COR-L47 (cell line): ENCODE results near the gene CCDC149.
A peak's percentile ranks its signal among the peaks of the same experiment; 100 is the strongest.

Experiments used
- DNase-seq: peaks from one replicate; lab custom pipeline; 2025; lab: John Stamatoyannopoulos, UW

Gene CCDC149

DNA sequence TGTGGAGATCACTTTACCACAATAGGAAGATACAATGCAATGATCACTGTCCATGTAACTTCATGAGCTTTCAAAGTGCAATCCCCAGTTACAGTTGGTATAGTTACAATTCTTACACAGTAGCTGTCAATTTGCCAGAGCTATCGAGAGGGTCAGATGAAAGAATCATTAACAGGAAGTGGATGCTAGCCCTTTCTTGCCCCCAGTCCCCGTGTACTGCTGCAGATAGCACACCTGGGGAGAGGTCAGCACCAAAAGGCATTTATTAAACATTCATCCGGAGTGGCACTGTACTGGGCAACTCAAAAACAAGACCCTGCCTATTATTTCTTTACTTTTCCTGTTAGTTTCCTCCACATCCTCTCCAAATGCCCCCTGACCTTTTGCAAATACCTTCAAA lies 69.7 kb downstream of the CCDC149 start:
- DNase-seq, result no peak

DNA sequence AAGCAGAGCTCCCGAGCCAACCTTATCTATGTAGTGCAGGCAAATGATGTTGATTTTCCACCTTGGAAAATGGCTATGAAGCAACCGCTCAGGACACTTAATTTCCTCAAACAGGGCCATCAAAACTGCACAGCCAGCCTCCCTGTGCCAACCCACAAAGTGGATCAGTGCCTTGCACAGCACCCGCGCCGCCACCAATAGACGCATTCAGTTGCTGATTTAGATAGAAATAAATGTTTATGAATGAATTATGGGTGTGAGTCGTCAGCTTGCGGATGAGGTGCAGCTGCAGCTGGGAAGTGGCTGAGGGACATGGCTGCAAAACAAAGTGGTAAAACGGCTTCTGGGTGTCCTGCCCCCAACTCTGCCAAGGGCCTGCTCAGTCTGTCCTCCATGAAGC lies 70.5 kb downstream of the CCDC149 start:
- no peak for DNase-seq

DNA sequence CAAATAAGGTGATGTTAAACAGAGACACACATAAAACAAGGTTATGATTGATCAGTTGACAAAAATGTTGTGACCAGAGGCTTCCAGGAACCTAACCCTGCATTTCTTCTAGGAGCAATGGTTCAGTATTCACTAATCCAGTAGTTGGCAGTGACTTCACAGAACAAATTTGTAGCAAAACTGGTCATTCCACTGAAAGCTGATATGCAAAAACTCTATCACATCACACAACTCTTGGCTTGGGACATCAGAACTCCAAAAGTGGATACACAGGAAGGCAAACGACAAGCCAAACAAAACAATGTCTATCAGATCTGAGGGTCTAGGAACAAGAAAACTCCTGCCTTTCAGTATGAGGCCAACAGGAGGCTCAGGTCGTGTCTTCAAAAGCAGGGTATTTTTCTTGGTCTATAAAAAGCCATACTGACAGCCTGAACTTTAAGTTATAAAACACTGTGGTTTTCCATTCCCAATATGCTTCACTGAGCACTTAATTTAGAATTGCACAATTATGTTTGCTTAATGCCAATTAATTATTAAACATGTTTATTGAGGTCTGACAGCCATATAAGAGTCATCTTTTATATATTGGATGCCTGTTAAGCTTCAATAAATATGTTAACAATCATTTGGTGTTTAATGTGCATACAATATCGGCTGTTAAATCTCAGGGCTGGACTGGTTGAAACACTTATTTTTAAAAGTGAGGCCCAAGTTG lies 71.9 kb downstream of the CCDC149 start:
- DNase-seq, result no peak

DNA sequence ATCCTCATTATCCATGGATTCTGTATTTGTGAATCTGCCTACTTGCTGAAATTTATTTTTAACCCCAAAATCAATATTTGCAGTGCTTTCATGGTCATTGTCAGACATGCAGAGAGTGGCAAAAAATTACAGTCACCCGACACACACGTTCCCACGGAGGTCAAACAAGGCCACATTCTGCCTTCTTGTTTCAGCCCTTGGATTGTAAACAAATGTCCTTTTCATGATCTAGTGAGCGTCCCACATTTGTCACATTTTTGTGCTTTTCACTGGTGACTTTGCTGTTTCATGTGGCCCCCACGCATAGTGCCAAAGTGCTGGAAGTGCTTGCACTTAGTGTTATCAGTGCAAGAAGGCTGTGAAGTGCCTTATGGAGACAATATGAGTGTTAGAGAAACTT lies 72.5 kb downstream of the CCDC149 start:
- no peak for DNase-seq

DNA sequence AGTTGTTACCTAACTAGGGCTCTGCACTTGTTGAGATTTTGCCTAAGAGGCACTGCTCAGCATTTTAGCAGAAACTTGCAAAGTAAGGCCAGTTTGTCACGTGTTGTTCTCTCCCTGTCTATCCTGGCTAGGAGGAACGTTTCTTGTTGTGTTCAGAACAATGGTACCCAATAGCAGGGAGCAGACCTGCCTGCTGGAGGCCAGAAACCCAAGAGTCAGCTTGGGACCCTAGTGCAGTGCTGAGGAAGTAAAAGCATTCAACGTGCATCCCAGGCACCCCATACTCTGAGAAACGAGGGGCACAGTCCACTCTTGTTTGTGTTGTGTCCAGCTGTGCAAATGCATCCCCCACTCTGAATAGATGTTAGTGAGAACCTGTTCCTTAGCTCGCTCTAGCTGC lies 75.1 kb downstream of the CCDC149 start:
- DNase-seq, result no peak

DNA sequence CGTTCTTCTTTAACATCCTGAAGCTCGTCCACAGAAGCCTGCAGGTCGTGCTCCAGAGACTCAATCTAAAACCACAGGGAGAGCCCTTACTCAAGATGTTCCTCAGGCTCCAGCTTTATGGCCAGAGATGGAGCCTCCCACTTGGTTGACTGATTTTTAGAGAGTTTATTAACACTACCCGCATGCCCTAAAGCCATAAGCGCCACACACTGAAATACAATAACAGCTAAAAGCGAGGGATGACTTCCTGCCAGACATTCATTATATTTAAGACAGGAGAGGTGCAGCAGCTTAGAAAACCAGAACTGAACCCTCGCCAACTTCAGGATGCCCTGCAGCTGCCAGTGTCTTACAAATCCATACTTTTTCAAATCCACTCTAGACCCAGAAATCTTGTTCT lies 75.5 kb downstream of the CCDC149 start:
- DNase-seq, result no peak

DNA sequence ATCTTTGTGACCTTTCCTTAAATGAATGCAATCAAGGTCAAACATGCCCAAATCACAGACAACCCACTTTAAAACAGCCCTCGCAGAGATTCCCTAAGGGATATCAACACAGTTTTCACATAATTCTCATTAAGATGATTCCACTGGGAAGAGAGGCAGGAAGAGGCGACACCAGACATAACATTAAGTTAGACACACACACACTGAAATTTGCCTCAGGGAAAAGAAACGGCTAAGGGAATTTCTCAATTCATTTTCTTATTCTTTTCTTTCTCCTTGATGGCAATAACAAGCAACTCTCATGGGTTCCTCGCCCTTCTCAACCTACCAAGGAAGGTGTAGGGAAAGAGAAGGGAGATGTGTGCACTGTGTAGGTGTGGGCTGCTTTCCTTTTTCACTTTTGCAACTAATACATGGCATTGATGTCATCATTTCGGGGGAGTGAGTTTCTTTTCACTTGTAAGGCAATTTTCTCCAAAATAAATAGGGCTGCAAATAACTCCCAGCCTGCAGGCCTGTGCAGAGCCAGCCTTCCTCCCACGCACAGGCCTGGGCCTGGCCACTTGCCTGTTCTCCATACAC lies 76.1 kb downstream of the CCDC149 start:
- no peak for DNase-seq

DNA sequence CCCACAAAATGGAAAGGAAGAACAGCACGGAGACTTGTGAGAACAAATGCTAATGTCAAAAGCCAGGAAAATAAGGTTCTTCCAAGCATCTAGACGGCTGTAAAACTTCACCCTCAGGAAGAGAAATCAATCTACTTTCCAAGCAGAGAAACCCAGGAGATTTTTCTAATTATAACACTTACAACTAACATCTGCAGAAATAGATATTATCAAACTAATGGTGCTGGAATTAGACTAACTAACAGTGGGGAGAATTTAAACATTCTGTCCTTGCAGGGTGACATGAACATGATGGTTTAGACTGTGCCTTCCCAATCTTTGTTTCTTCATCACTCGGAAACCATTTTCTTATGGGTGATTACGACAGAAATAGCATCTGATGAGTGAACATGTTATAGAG lies 77.1 kb downstream of the CCDC149 start:
- DNase-seq, result no peak

DNA sequence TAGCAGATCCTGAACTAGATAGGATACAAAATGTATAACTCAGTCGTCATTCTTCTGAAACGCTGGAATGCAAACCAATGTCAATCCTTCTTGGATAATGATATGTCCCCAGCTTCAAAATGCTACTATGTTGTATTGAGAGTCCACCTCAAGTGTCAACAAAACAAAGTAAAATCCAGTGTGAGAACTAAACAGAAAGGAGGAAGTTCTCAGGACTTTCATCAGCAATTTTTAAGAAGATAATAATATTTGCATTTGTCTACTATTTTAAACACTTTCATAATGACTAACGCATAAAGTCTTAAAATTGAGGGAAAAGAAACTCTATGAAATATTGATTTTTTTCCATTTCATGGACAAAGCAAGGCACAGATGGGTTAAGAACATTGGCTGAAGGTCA lies 81.2 kb downstream of the CCDC149 start:
- DNase-seq, result no peak

DNA sequence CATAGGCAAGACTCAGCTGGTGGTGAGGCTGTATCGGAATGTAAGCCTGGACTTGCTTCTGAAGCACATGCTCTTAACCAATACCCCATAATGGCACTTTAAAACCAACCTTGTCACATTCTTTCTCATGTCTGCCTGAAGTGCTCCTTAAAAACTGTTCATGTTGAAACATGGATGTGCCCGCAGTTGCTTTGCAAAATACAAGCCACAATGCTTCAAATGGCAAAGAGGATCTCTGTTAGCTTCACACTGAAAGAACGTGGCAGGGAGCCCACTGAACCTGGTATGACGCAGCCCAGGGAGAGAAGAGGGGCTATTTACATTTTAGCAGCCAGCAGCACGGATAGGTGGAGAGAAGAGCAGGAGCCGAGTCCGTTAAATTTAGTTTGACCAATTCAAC lies 88.1 kb downstream of the CCDC149 start:
- no peak for DNase-seq

DNA sequence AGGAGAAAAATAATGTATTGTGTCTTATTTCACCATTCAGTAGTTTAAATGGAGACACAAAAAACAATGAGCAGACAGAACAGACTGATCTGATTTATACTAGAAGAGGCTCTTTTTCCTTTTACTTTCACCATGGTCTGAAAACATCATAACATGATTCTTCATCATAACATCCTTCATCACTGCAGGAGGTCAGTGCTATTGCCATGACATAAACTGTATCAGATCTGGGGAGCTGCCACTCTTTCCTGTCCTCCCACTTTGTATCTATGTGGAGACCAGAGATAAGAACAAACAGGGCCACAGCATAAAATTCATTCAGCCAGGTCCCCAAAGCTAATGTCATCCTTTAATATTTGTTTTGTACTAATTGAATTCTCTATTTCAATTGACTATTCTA lies 92.3 kb downstream of the CCDC149 start:
- DNase-seq, result no peak

DNA sequence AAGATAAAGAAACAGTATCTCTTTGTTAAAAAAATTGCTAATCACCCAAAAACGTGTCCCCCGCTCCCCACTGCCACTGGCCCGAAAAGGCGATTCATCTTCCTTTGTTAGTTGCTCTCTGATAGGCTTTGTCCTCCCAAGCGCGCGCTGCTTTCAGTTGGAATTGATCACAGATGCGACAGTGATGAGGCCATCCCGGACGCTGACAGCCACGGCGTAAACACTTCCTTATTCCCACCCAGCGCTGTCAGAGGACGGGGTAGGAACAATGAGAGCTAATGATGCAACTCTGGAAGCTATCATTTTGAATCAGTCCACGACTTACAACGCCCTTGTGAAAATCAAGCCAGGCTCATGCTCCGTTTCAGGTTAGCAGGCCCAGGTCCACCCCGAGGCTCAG lies 96.0 kb downstream of the CCDC149 start:
- DNase-seq, result no peak

DNA sequence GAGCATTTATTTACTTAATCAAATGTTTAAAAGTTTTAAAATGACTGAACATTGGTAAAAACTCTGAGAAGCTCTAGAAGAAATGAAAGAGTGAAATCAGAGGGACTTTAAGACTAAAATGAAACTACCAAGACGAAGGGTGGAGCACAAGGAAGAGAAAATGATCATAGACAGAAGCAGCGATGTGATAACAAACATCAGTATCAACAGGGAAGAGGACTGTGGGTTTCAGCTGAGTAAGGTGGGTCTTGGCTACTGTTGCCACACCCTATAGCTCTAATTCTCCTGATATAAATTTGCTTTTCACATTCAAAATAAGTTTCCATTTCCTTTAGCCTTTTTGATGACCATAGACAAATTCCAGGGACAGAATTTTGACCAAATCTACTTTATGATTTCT lies 99.1 kb downstream of the CCDC149 start:
- no peak for DNase-seq

DNA sequence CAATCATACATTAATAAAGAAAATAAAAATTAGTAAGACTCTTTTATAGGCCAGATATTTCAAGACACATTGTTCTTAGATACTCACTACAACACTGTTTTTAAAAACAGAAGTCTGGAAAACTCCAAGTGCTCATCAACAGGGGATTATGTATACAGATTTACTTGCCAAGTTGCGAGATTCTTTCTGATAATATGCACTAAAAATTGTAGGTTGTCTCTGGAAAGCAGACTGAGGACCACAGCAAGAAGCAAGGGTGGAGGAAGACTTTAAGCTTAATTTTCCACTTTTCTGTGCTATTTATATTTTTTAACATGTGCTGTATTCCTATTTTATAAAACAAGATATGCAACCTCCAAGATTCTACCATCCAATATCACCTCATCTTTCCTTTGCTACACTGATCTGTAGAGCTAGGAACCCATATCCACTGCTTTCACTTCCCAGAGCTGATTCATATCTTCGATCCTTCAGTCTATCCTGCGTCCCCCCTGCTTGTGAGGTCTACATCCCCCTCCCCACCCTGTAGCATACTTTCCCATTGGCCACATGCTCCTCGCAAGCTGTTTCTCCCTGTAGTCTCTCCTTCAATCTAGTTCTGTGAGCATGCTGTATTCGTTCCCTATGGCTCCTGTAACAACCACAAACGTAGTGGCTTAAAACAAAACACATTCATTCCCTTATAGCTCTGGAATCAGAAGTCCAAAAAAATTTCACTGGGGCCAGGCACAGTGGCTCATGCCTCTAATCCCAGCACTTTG lies 101.8 kb downstream of the CCDC149 start:
- DNase-seq, result no peak

DNA sequence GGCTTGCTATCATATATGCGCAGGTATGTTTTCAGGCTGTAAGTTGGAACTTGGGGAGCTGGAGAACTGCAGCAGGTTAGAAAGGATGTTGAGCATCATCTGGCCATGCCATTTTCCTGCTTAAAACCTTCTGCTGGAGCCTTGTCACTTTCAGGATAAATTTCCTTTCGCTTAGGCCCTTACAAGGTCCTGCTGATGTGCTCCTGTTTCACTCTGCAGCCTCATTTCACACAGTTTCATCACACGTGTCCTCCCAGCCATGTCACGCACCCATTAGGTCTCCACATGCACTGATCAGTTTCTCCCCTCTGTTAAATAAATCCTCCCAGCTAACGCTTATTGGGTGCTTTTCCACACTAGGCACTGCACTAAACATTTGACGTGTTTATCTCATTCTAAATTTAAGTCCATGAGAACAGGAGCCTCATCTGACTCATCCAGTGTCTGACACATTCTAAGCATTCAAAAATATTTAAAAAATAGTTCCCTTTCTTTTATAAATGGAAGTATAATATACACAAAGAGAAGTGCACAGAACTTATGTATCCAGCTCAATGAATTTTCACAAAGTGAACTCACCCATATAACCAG lies 102.9 kb downstream of the CCDC149 start:
- DNase-seq, result no peak

DNA sequence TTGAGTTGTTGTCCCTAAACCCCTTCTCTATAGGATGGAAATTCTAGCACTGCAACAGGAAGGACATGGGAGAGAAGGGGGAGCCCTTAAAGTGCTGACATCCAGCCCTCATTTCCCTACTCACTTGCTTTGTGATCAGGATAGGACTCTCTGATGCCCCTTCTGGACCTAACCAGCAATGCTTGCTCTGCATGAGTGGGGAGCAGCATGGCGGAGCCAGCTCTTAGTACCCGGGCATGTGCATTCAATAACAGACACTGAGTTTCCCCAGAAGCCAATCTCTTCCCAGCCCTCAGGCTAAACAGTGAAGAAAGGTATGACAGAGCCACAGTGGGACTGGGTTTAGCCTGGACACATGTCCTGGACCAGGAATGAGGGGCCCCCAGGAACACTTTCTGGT lies 103.5 kb downstream of the CCDC149 start:
- no peak for DNase-seq

DNA sequence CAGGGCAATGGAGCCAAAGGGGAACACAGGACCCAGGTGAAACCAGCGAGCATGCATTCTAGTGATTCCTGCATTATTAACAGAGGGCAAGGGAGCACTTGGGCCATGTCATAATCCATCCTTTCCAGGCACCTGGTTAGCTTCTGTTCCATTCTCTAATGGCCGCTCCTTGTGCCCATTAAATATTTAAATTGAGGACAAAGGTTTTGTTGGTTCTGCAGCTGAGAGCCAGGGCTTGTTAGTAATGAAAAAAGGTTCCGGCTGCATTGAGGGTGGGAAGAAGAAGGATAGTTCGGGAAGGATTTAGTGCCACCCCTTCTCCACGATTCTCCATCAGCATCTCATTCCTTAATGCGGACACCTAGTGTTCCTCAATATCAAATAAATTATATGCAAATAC lies 103.9 kb downstream of the CCDC149 start:
- DNase-seq, result no peak

DNA sequence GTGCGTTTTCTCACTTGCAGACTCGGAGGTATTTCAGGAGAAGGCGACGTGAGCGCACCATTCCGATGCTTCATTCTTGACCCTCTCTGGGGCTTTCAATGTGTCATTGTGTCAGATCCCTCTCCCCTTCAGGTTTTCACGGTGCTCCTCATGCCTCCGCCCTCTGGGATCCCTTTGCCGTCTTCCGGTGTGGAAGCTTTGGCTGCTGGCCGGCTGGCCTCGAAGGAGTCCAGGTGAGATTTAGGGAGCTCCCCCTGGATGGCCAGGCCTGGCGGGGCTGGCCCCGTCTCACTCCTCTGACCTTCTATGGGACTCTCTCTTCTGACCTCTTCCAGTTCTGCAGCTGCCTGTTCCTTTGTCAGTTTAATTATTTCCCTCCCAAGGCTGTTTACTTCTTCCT lies 104.6 kb downstream of the CCDC149 start:
- DNase-seq, result no peak

DNA sequence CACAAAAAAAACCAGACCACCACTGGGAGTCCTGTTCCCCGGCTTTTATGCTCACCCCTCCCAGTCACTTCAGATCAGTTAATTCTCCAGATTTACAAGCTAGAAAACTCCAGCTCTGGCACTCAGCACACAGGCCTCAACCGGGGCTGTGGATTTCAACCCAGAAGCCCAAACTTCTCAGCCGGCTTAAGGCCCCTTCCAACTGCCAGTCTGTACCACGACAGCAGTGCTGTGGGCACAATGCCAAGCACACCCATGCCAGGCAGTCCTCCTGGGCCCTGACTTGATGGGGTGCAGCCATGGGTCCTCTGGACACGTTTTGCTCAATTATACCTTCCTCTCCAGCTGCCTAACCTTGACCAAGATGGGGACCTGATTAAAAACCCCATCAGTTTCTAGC lies 105.2 kb downstream of the CCDC149 start:
- DNase-seq, result no peak

DNA sequence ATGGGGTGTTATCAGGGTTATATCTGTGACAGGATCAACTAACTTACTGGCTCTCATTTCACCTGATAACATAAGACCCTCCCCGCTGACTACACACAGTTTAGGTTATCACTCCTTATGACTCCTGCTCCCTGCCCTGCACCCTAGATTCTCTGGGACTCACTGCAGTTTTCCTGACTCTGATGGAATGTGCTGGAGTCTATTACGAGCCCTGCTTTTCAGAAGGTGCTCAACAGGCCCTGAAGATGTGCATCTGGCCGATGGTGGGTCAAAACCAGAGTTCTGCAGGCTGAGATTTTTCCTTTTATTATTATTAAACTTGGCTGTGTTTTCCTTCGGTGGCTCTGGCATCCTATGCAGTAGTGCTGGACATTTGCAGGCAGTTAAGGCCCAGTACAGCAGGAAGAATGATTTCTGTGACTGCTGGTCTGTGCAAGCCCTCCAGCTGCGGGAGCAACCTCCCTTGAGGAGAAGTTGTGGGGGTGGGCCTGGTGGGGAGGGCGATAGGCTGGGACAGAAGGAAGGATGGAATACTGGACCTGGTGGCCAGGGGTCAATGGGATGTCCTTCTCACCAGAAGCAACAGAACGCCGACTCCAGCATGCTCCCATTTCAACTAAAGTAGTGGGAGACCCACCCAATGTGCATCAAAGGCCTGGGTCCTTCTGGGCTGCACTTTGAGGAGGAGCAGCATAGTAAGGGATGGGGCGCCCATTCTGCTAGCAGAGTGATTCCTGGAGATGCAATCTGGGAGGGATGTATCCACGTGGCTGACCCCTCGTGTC lies 106.4 kb downstream of the CCDC149 start:
- no peak for DNase-seq

DNA sequence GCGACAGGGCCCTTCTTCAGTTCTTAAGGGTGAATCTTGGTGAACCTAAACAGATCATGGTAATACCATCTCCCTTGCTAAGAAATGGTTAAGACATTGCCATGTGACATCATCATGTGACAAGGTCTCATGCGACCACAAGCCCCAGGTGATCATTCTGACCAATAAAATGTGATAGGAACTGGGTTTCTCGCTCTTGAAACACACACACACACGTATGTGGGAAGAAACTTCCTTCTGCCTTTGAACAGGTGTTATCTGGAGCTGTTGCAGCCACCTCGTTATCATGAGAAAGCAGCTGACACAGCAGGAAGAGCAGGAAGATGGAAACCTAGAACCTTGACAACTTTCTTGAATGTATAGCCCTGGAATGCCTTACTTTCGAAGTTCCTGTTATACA lies 107.3 kb downstream of the CCDC149 start:
- no peak for DNase-seq

DNA sequence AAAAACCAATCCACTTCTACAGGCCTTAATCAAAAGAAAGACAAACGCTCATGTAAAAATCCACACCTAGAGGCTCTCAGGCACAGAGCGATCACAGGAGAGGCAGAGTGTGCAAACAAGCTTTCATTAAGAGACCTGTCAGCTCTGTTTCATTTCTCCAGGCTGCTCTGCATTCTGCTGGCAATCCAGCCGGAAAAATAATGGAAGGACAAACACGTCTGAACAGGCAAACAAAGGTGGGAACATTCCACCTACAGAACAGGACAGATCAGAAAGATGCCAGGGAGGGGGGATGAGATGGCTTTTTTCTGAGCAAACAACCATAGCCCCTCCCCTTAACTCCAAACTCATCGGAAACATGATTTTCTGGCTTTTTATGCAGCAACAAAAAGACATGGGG lies 107.8 kb downstream of the CCDC149 start:
- DNase-seq, result peak; percentile 31
